ENCODE results near the gene STX8. TPM values are rescaled to one million over a fixed set of nuclear protein-coding genes. Genes with fewer than 3 reads are reported as not detected.

STX8 gene
- total RNA-seq, 2 experiments from 2014 or later = 59.6 to 71.5 TPM

DNA sequence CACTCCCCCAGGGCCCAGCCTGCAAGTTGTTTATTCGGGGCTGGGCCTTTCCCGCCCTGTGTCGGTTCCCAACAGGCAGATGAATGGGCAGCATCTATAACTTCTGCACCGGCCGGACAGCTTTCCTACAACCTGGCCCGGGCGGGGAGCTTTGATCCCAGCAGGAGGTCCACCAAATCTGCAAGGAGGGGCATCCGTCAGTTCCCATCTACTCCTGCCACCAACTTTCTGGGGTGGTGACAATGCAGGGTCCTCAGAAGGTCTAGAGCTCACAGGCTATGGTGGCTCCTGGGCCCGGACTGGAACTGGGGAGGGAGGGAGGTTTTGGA, 342.4 kb downstream of the STX8 start:
- no peak overlapping the region for H3K4me3 Mint-ChIP-seq
- ChIA-PET CTCF (interaction anchor here (1.5 kb wide), 1 partner anchor 58 kb away, joined by 6 read pairs; no protein-coding TSS in a partner anchor), POLR2A (no interaction called here)
- peaks cover 4% of the 10 kb centered on the region for H3K4me1 Mint-ChIP-seq (ENCODE audit: low read depth)
- no peaks in the 10 kb centered on the region for H3K36me3 Mint-ChIP-seq (ENCODE audit: low read depth)
- no peak overlapping the region for H3K27ac Mint-ChIP-seq
- TF ChIP-seq, protein P1, sequence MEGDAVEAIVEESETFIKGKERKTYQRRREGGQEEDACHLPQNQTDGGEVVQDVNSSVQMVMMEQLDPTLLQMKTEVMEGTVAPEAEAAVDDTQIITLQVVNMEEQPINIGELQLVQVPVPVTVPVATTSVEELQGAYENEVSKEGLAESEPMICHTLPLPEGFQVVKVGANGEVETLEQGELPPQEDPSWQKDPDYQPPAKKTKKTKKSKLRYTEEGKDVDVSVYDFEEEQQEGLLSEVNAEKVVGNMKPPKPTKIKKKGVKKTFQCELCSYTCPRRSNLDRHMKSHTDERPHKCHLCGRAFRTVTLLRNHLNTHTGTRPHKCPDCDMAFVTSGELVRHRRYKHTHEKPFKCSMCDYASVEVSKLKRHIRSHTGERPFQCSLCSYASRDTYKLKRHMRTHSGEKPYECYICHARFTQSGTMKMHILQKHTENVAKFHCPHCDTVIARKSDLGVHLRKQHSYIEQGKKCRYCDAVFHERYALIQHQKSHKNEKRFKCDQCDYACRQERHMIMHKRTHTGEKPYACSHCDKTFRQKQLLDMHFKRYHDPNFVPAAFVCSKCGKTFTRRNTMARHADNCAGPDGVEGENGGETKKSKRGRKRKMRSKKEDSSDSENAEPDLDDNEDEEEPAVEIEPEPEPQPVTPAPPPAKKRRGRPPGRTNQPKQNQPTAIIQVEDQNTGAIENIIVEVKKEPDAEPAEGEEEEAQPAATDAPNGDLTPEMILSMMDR (IDR thresholded peaks at IDR 0.05) = no peak
- H3K27me3 Mint-ChIP-seq = peaks cover 9% of the 10 kb centered on the region
- intact Hi-C loops (cut with micrococcal nuclease) = no loop called here
- DNase-seq = no peak
- ATAC-seq = no peak
- H3K9me3 Mint-ChIP-seq = no peaks in the 10 kb centered on the region

DNA sequence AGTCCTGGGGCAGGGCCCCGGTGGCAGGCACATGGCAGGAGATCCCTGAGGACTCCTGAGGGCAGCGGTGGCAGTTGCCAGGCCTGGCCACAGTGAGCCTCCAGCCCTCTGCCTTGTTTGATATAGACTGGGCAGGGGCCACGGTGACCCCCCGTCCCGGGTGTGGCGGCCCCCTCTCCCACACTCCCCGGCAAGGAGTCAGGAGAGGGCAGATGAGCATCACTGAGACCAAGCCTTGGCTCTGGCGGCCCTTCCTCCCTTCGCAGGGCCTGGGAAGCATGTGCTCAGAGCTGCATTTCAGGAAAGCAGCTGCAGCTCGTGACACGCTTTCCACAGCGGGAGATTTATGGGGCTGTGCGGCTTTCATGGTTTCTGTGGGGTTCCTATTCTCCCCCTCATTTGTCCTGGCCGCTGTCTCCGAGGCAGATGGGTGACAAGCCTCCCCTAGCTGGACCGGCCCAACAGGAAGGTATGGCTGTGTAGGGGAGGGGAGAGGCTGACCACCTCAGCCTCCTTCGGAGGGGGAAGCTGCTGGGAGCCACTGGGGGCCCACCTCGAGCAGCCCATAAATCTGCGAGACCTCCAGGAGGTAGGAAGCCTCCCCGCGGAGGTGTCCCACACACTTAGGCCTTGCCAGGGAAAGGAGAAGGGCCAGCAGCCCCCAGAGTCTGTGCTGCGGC, 342.9 kb downstream of the STX8 start:
- H3K27ac Mint-ChIP-seq = no peak overlapping the region
- H3K27me3 Mint-ChIP-seq = peaks cover 8% of the 10 kb centered on the region
- ATAC-seq (no peak), DNase-seq (no peak)
- intact Hi-C loops (cut with micrococcal nuclease) = no loop called here
- ChIA-PET CTCF (interaction anchor here (1.5 kb wide), 1 partner anchor 59 kb away, joined by 6 read pairs; no protein-coding TSS in a partner anchor), POLR2A (no interaction called here)
- H3K4me1 Mint-ChIP-seq (ENCODE audit: low read depth) = peaks cover 4% of the 10 kb centered on the region
- TF ChIP-seq, protein P1 (IDR thresholded peaks at IDR 0.05) = no peak
- H3K9me3 Mint-ChIP-seq = no peaks in the 10 kb centered on the region
- H3K36me3 Mint-ChIP-seq (ENCODE audit: low read depth) = no peaks in the 10 kb centered on the region
- H3K4me3 Mint-ChIP-seq = no peak overlapping the region

DNA sequence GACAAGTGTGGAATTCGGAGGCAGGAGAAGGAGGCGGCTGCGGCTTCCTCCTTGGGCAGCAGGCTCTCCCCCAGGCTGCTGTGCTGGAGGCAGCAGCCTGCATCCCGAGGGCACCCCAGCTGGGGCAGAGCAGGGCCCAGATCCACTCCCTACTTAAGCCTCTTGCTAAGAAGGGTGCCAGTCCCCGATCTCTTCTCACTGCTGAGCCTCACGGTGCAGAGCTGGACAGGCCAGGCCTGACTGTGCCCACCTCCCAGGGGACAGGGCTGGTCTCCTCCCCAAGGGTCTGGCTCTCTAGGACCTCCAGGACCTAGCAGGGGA, 343.5 kb downstream of the STX8 start:
- TF ChIP-seq, protein P1 (IDR thresholded peaks at IDR 0.05) = no peak
- H3K27me3 Mint-ChIP-seq = peaks cover 8% of the 10 kb centered on the region
- no peak overlapping the region for H3K27ac Mint-ChIP-seq
- H3K9me3 Mint-ChIP-seq = no peaks in the 10 kb centered on the region
- no peak for ATAC-seq
- H3K36me3 Mint-ChIP-seq (ENCODE audit: low read depth) = no peaks in the 10 kb centered on the region
- peaks cover 4% of the 10 kb centered on the region for H3K4me1 Mint-ChIP-seq (ENCODE audit: low read depth)
- DNase-seq = no peak
- ChIA-PET POLR2A (no interaction called here), CTCF (interaction anchor here (1.5 kb wide), 1 partner anchor 60 kb away, joined by 6 read pairs; no protein-coding TSS in a partner anchor)
- no peak overlapping the region for H3K4me3 Mint-ChIP-seq
- intact Hi-C loops (cut with micrococcal nuclease) = no loop called here

DNA sequence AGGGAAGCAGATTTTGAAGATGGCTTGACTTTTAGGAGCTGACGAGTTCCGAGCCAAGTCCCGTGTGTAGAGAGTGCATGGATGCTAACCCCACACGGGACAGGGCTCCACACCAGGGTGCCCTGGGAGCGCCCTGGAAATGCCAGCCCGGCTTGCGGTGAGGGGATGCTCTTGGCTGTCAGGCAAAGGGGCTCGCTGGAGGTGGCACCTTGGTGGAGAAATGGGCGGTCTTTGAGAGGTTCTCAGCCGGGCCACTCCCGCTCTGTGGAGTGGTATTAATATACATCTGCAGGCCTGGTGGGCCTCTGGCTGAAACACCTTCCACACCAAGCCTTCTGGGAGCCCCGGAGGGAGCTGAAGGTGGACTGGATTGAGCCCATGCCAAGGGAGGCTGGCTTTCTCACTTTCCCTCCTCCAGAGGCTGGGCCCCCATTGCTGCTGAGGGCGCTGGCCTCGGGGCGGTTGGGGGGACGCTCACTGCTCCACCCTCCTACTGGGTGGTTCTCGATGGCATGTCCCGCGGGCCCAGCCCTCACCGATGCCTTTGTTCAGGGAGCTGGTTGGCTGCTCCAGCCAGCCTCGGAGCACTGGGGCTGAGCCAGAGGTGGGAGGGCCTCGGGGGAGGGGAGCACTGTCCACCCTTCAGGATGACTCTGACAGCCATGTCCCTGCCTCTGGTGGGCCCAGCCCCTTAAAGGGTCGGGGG, 344.0 kb downstream of the STX8 start:
- H3K9me3 Mint-ChIP-seq = no peaks in the 10 kb centered on the region
- CTCF ChIA-PET = interaction anchor here (0.6 to 1.5 kb wide), 2 partner anchors 60 to 280 kb away, joined by 3 to 6 read pairs; no protein-coding TSS in a partner anchor
- TF ChIP-seq, protein P1 (IDR thresholded peaks at IDR 0.05) = no peak
- DNase-seq = no peak
- H3K4me1 Mint-ChIP-seq (ENCODE audit: low read depth) = peaks cover 5% of the 10 kb centered on the region
- no peak overlapping the region for H3K27ac Mint-ChIP-seq
- POLR2A ChIA-PET = interaction anchor here (1.1 to 1.4 kb wide), 3 partner anchors 8 to 21 kb away, joined by 3 read pairs; no protein-coding TSS in a partner anchor
- intact Hi-C loops (cut with micrococcal nuclease) = no loop called here
- no peak for ATAC-seq
- no peak overlapping the region for H3K4me3 Mint-ChIP-seq
- H3K36me3 Mint-ChIP-seq (ENCODE audit: low read depth) = no peaks in the 10 kb centered on the region
- peaks cover 8% of the 10 kb centered on the region for H3K27me3 Mint-ChIP-seq

DNA sequence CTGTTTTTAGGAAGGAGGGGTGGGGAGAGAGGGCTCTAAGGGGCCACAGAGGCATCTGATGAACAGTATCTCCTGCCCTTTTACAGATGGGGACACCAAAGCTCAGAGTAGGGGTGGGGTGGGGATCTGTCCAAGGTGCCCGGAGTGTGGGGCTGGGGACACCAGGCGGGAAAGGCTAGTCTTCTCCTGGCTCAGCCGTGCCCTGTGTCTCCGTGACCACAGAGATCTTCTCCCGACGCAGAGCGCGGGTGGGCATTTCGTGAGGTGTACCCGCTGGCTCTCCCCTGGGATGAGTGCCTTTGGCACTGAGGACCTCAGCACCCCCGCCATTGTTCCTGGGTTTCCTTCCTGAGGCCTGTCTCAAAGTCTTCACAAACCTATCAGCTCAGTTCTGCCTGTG, 344.8 kb downstream of the STX8 start:
- intact Hi-C loops (cut with micrococcal nuclease) = no loop called here
- CTCF ChIA-PET = interaction anchor here (0.6 to 1.0 kb wide), 2 partner anchors 233 to 279 kb away, joined by 3 read pairs; no protein-coding TSS in a partner anchor
- Mint-ChIP-seq H3K36me3 (ENCODE audit: low read depth) (no peaks in the 10 kb centered on the region), H3K4me1 (ENCODE audit: low read depth) (peaks cover 7% of the 10 kb centered on the region), H3K4me3 (no peak overlapping the region), H3K27me3 (peaks cover 8% of the 10 kb centered on the region), H3K27ac (no peak overlapping the region), H3K9me3 (no peaks in the 10 kb centered on the region)
- no peak for DNase-seq
- no peak for ATAC-seq
- POLR2A ChIA-PET = interaction anchor here (1.1 to 1.4 kb wide), 3 partner anchors 9 to 22 kb away, joined by 3 read pairs; no protein-coding TSS in a partner anchor
- TF ChIP-seq, protein P1 (IDR thresholded peaks at IDR 0.05) = no peak

Data from activated CD8-positive, alpha-beta T cell treated with anti-CD3 and anti-CD28 coated beads for 36 hours (primary cell).